Mucosa of descending colon (tissue), 3 donors: Measurements from ENCODE around the gene EXOC5. TPM values are rescaled to one million over a fixed set of nuclear protein-coding genes. Genes with fewer than 3 reads are reported as not detected.
"Not testable (repeated sequence)": the region's sequence is repeated elsewhere in the genome, so short reads cannot be mapped to it uniquely, and the experiment has no call there.

Experiments used
- ATAC-seq: fragments of 200-7000 bp; cut with Tn5 transposase; one replicate; pipeline ENCODE4 v1.9.1; 2020; ENCODE audit warnings: mild to moderate bottlenecking, moderate library complexity
- DNase-seq, 3 donors: peaks; one replicate each; pipeline ENCODE4 v3.0.0-alpha.2; 2020
- H3K36me3 ChIP-seq: fragments of 200-600 bp; one replicate; pipeline ENCODE4 v1.8.0; 2021; ENCODE audit warnings: low read depth, mild to moderate bottlenecking
- H3K4me1 ChIP-seq: fragments of 200-600 bp; one replicate; pipeline ENCODE4 v1.8.0; 2021; ENCODE audit warnings: low read depth, mild to moderate bottlenecking
- H3K4me3 ChIP-seq: fragments of 200-600 bp; one replicate; pipeline ENCODE4 v1.8.0; 2021; ENCODE audit warnings: mild to moderate bottlenecking
- H3K9me3 ChIP-seq: fragments of 200-600 bp; one replicate; pipeline ENCODE4 v1.8.0; 2021; ENCODE audit warnings: mild to moderate bottlenecking
- CTCF ChIP-seq: fragments of 200-600 bp; IDR thresholded peaks from one replicate; pipeline ENCODE4 v1.8.0; 2022; ENCODE audit warnings: antibody characterized with exemption, mild to moderate bottlenecking
- intact Hi-C, 2 donors: fragments of 100-400 bp; cut with DNase I in 1 of 2; cut with micrococcal nuclease in 1 of 2; formaldehyde crosslinking; loops; one replicate each; pipeline versions ENCODE4 v1.11.0 to v1.11.1; 2022; cut with DNase I, micrococcal nuclease
- total RNA-seq, 3 donors: library from RNA; stranded (reverse); fragmentation: NEBNext Ultra II Directional in 2 of 3; extraction: Animal tissue kit (Norgen Biotek cat#: 25700) in 2 of 3; gene quantifications; one replicate each; pipeline versions ENCODE4 v1.2.1 to v1.2.4, GENCODE V29; 2021 to 2023
- donor health status: DM: no; HTN: no; CAD: no; lungs with moderate emphysema.
- donor health status: DM: no; HTN: no; CAD: no.
- donor health status: DM: no; HTN: yes; CAD: no.

The EXOC5 gene
- total RNA-seq, 3 donors from 2014 or later, result 40.9 to 69.3 (median 44.2) TPM

- no peak for ATAC-seq
- intact Hi-C loops, result no loop called here
- no peak for DNase-seq
- Histone ChIP-seq H3K4me1 (no peaks in the 10 kb centered on the region), H3K4me3 (no peak overlapping the region), H3K36me3 (no peaks in the 10 kb centered on the region), H3K9me3 (no peaks in the 10 kb centered on the region)
- no peak for TF ChIP-seq CTCF
Measured at GRCh38 chr14:57246933-57247657, 21.6 kb downstream of the EXOC5 start.

DNA sequence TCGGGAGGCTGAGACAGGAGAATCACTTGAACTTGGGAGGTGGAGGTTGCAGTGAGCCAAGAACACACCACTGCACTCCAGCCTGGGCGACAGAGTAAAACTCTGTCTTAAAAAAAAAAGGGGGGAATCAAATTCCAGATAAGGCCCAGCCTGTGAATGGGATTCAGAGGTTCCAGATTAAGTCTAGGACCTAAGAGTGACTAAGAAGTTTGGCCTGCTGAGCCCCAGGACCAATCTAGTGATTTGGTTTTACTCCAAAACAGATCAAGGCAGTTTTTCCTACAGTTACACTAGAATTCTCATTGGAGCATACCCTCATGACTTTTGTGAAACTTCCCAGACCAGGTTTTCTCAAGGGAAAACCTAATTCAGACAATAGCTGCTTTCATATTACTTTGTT, 22.8 kb downstream of the EXOC5 start:
- Histone ChIP-seq H3K36me3 (no peaks in the 10 kb centered on the region), H3K4me1 (no peaks in the 10 kb centered on the region), H3K9me3 (no peaks in the 10 kb centered on the region), H3K4me3 (no peak overlapping the region)
- no peak for TF ChIP-seq CTCF
- no peak for DNase-seq
- no peak for ATAC-seq
- intact Hi-C loops, result no loop called here

DNA sequence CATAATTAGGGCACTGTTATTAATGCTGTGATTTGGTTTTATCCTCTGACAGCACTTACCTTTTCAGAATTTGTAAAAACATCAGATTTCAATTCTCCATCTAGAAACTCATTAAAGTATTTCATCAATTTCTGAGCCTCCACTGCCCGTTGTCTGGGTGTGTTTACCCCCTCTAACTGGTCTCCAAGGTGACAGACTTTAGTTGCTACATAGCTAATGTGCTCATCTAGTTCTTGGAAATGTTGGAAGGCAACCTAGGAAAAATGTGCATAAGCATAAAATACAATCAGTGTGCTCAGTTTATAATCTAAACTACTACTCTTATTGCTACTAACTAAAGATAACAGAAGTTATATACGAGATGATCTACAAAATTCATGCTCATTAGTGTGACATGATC, 24.6 kb downstream of the EXOC5 start:
- DNase-seq, result no peak

GRCh38 chr14:57243320-57243719, 25.4 kb downstream of the EXOC5 start:
- no peaks in the 10 kb centered on the region for H3K4me1 ChIP-seq
- DNase-seq (no peak), ATAC-seq (no peak)
- intact Hi-C loops, result no loop called here
- no peak overlapping the region for H3K4me3 ChIP-seq
- TF ChIP-seq CTCF, result no peak
- H3K9me3 ChIP-seq, result no peaks in the 10 kb centered on the region
- H3K36me3 ChIP-seq, result no peaks in the 10 kb centered on the region

More for the DNA sequence above, 24.6 kb downstream of the EXOC5 start:
- no peak for TF ChIP-seq CTCF
- Histone ChIP-seq H3K4me3 (no peak overlapping the region), H3K9me3 (no peaks in the 10 kb centered on the region), H3K4me1 (no peaks in the 10 kb centered on the region), H3K36me3 (no peaks in the 10 kb centered on the region)
- no peak for ATAC-seq
- intact Hi-C loops, result no loop called here

DNA sequence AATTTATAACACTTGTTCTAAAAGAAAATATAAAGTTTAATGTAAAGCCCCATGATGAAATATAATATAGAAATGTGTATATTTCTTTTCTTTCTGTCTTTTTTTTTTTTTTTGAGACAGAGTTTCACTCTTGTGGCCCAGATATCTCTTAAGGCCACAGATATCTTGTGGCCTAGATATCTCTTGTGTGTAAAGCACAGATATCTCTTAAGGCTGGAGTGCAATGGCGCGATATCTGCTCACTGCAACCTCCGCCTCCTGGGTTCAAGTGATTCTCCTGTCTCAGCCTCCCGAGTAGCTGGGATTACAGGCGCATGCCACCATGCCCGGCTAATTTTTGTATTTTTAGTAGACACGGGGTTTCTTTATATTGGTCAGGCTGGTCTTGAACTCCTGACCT, 28.6 kb downstream of the EXOC5 start:
- intact Hi-C loops, H3K36me3 ChIP-seq, H3K4me3 ChIP-seq, H3K4me1 ChIP-seq, H3K9me3 ChIP-seq, DNase-seq, ATAC-seq: not testable (repeated sequence)

DNA sequence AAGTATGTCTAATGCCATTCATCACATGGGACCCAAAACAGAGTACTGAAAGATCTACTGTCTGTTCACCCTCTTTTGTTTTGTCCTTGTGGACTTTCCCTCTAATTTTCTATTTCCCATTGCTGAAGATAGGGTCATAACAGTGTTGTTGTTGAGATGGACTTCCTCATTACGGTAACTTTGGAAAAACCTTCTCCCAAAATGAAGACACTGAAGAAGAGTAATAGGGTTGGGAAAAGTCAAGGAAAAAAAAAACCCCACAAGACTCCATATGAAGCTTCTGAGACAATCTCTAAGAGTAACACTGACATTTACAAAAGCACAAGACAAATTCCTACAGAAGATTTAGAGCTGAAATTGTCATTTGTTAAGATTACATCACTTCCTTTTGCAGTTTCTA, 36.7 kb downstream of the EXOC5 start:
- intact Hi-C loops, result no loop called here
- ATAC-seq (no peak), DNase-seq (no peak)
- H3K36me3 ChIP-seq, result no peaks in the 10 kb centered on the region
- H3K9me3 ChIP-seq, result no peaks in the 10 kb centered on the region
- no peak for TF ChIP-seq CTCF
- no peaks in the 10 kb centered on the region for H3K4me1 ChIP-seq
- H3K4me3 ChIP-seq, result no peak overlapping the region

DNA sequence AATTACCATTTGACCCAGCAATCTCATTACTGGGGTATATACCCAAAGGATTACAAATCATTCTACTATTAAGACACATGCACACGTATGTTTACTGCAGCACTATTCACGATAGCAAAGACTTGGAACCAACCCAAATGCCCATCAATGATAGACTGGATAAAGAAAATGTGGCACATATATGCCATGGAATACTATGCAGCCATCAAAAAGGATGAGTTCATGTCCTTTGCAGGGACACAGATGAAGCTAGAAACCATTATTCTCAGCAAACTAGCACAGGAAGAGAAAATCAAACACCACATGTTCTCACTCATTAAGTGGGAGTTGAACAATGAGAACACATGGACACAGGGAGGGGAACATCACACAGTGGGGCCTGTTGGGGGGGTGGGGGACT, 40.4 kb downstream of the EXOC5 start:
- H3K4me1 ChIP-seq, ATAC-seq, DNase-seq, H3K36me3 ChIP-seq, H3K9me3 ChIP-seq, H3K4me3 ChIP-seq, intact Hi-C loops: not testable (repeated sequence)
